ENCODE measurements around the gene CENPO.

GRCh38 chr2:24860631-24861030 is 67.4 kb downstream of the CENPO start:
- no peak for TF ChIP-seq POLR2A (IDR thresholded peaks at IDR 0.05)
- no peak for TF ChIP-seq CTCF (IDR thresholded peaks at IDR 0.05)

Measured in thyroid gland (tissue), 4 donors.